Measurements from ENCODE around the gene LDLRAD3.

LDLRAD3 gene

DNA sequence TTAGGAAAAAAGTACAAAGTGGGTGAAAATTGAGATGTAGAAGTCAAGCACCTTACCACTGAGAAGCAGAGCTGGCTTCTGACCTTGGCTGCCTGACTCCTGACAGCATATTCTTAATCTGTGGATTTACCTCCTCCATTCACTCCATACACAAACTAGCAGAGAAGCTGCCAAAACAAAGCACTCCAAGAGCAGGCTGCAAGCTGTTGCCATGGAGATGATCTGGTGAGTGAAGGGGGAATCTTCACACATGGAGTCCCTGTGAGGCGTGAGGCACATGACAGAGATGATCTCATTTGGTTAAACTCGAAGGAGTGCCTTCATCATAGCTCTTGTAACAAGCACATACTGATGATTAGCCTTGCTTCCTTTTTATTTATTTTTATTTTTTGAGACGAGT lies 329.2 kb downstream of the LDLRAD3 start:
- Histone ChIP-seq H3K4me2 (ENCODE audit: low read length) (no peak overlapping the region), H3K9me2 (replicated peaks; ENCODE audit: control insufficient read depth, low read length) (no peaks in the 10 kb centered on the region), H3K9me3 (ENCODE audit: control insufficient read depth, insufficient read depth, low read length) (no peaks in the 10 kb centered on the region), H3K27me3 (ENCODE audit: control insufficient read depth, low read length) (no peaks in the 10 kb centered on the region), H3K79me2 (ENCODE audit: control insufficient read depth, low read length) (no peaks in the 10 kb centered on the region), H4K20me1 (ENCODE audit: control insufficient read depth, insufficient read depth, low read depth, low read length) (no peaks in the 10 kb centered on the region), H3K36me3 (ENCODE audit: control insufficient read depth, low read length) (no peaks in the 10 kb centered on the region), H3K27ac (ENCODE audit: low read depth, low read length) (no peak overlapping the region), H3K4me1 (ENCODE audit: control insufficient read depth, low read length) (no peaks in the 10 kb centered on the region), H3F3A (ENCODE audit: control insufficient read depth, insufficient read depth) (no peaks in the 10 kb centered on the region), H3K4me3 (ENCODE audit: low read length) (no peak overlapping the region)
- no peak for TF ChIP-seq EZH2phosphoT487 (IDR thresholded peaks at IDR 0.05; ENCODE audit: borderline replicate concordance, low read length)
- TF ChIP-seq, protein P1, sequence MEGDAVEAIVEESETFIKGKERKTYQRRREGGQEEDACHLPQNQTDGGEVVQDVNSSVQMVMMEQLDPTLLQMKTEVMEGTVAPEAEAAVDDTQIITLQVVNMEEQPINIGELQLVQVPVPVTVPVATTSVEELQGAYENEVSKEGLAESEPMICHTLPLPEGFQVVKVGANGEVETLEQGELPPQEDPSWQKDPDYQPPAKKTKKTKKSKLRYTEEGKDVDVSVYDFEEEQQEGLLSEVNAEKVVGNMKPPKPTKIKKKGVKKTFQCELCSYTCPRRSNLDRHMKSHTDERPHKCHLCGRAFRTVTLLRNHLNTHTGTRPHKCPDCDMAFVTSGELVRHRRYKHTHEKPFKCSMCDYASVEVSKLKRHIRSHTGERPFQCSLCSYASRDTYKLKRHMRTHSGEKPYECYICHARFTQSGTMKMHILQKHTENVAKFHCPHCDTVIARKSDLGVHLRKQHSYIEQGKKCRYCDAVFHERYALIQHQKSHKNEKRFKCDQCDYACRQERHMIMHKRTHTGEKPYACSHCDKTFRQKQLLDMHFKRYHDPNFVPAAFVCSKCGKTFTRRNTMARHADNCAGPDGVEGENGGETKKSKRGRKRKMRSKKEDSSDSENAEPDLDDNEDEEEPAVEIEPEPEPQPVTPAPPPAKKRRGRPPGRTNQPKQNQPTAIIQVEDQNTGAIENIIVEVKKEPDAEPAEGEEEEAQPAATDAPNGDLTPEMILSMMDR (IDR thresholded peaks at IDR 0.05; ENCODE audit: low read depth, low read length, poor library complexity, severe bottlenecking): no peak

DNA sequence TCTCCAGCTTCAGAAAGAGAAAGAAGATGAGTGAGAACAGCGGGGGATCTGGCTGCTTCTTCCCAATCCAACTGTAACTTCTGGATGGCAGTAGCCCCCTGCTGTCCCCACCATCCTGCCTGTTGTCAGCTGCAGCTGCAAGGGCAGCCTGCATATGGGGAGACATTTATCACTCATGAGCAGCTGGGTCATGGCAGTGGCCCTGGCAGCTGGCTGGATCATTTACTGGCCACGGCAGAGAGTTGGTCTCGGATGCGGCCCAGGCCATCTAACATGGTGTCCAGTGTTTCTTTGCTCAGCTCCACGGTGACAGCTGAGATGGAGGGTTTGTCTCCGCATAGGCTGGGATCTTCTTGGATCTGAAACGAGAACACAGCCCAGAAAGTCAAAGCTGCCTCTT lies 330.6 kb downstream of the LDLRAD3 start:
- Histone ChIP-seq H3K27ac (ENCODE audit: low read depth, low read length) (no peak overlapping the region), H4K20me1 (ENCODE audit: control insufficient read depth, insufficient read depth, low read depth, low read length) (no peaks in the 10 kb centered on the region), H3K4me3 (ENCODE audit: low read length) (no peak overlapping the region), H3K27me3 (ENCODE audit: control insufficient read depth, low read length) (no peaks in the 10 kb centered on the region), H3K36me3 (ENCODE audit: control insufficient read depth, low read length) (no peaks in the 10 kb centered on the region; the same call in 1 of the 2 replicates), H3K9me2 (replicated peaks; ENCODE audit: control insufficient read depth, low read length) (no peaks in the 10 kb centered on the region), H3K4me1 (ENCODE audit: control insufficient read depth, low read length) (no peaks in the 10 kb centered on the region), H3K9me3 (ENCODE audit: control insufficient read depth, insufficient read depth, low read length) (no peaks in the 10 kb centered on the region), H3K79me2 (ENCODE audit: control insufficient read depth, low read length) (no peaks in the 10 kb centered on the region), H3F3A (ENCODE audit: control insufficient read depth, insufficient read depth) (no peaks in the 10 kb centered on the region), H3K4me2 (ENCODE audit: low read length) (no peak overlapping the region)
- TF ChIP-seq, protein P1 (IDR thresholded peaks at IDR 0.05; ENCODE audit: low read depth, low read length, poor library complexity, severe bottlenecking): no peak
- no peak for TF ChIP-seq EZH2phosphoT487 (IDR thresholded peaks at IDR 0.05; ENCODE audit: borderline replicate concordance, low read length)

GRCh38 chr11:36278531-36279282 lies 334.8 kb downstream of the LDLRAD3 start:
- Histone ChIP-seq H3K9me3 (ENCODE audit: control insufficient read depth, insufficient read depth, low read length) (no peaks in the 10 kb centered on the region), H3K79me2 (ENCODE audit: control insufficient read depth, low read length) (peaks cover 6% of the 10 kb centered on the region; the same call in 1 of the 2 replicates), H3K27ac (ENCODE audit: low read depth, low read length) (no peak overlapping the region), H3F3A (ENCODE audit: control insufficient read depth, insufficient read depth) (no peaks in the 10 kb centered on the region), H3K4me3 (ENCODE audit: low read length) (no peak overlapping the region), H3K36me3 (ENCODE audit: control insufficient read depth, low read length) (no peaks in the 10 kb centered on the region; the same call in 1 of the 2 replicates), H4K20me1 (ENCODE audit: control insufficient read depth, insufficient read depth, low read depth, low read length) (no peaks in the 10 kb centered on the region), H3K4me2 (ENCODE audit: low read length) (no peak overlapping the region), H3K9me2 (replicated peaks; ENCODE audit: control insufficient read depth, low read length) (no peaks in the 10 kb centered on the region), H3K27me3 (ENCODE audit: control insufficient read depth, low read length) (no peaks in the 10 kb centered on the region), H3K4me1 (ENCODE audit: control insufficient read depth, low read length) (no peaks in the 10 kb centered on the region)
- TF ChIP-seq, protein P1 (IDR thresholded peaks at IDR 0.05; ENCODE audit: low read depth, low read length, poor library complexity, severe bottlenecking): no peak
- TF ChIP-seq EZH2phosphoT487 (IDR thresholded peaks at IDR 0.05; ENCODE audit: borderline replicate concordance, low read length): no peak

Measured in DOHH2 (cell line).